Choroid plexus epithelial cell (primary cell): ENCODE results near the gene GJD4.
A peak's percentile ranks its signal among the peaks of the same experiment; 100 is the strongest.

Experiments
- DNase-seq: peaks from one replicate; pipeline ENCODE4 v3.0.0-alpha.2; 2010; ENCODE audit warnings: low read depth
- H3K4me3 ChIP-seq: 2 replicates; pipeline ENCODE4 v1.5.1; 2011; ENCODE audit warnings: low read depth, mild to moderate bottlenecking, control low read depth, low read length, moderate library complexity
- CTCF ChIP-seq: conservative IDR thresholded peaks from 2 replicates; pipeline ENCODE4 v1.5.1; 2011; ENCODE audit warnings: low read depth, mild to moderate bottlenecking, control low read depth, inconsistent platforms, low read length, moderate library complexity

GJD4 gene

GRCh38 chr10:35640951-35641675, 36.0 kb downstream of the GJD4 start:
- peak; percentile 94 for DNase-seq
- TF ChIP-seq CTCF, result no peak
- H3K4me3 ChIP-seq, result peak overlapping the region; percentile 76

GRCh38 chr10:35641676-35642034, 36.5 kb downstream of the GJD4 start:
- DNase-seq, result peak; percentile 65
- peak overlapping the region; percentile 76 for H3K4me3 ChIP-seq
- no peak for TF ChIP-seq CTCF

- peak; percentile 24 for TF ChIP-seq CTCF
- peak; percentile 96 for DNase-seq
- H3K4me3 ChIP-seq, result peak within 1 kb of the TSS; percentile 76
Observed at GRCh38 chr10:35642035-35642792, 37.1 kb downstream of the GJD4 start, which contains the start of gene FZD8. TSS of gene FZD8 (minus strand) at chr10:35642296. CDS start at chr10:35641429, 867 bp downstream.

- TF ChIP-seq CTCF, result no peak
- peak overlapping the region; percentile 76 for H3K4me3 ChIP-seq
- no peak for DNase-seq
Observed at GRCh38 chr10:35642793-35643114, 37.6 kb downstream of the GJD4 start.

- peak; percentile 76 for DNase-seq
- TF ChIP-seq CTCF, result no peak
- H3K4me3 ChIP-seq, result peak overlapping the region; percentile 76
Observed at GRCh38 chr10:35643151-35644049, 38.3 kb downstream of the GJD4 start.

- TF ChIP-seq CTCF, result no peak
- DNase-seq, result peak; percentile 19
- peak overlapping the region; percentile 76 for H3K4me3 ChIP-seq
Observed at GRCh38 chr10:35644050-35644950, 39.2 kb downstream of the GJD4 start.
